ENCODE results near the gene C2orf76. TPM values are rescaled to one million over a fixed set of nuclear protein-coding genes. Genes with fewer than 3 reads are reported as not detected.
"Not testable (repeated sequence)": the region's sequence is repeated elsewhere in the genome, so short reads cannot be mapped to it uniquely, and the experiment has no call there.

C2orf76 gene
- total RNA-seq, 1 experiment from 2014 or later, result 9.7 TPM

- CTCF ChIA-PET, result interaction anchor here (0.6 to 1.0 kb wide), 2 partner anchors 9 to 935 kb away, joined by 3 to 4 read pairs; no protein-coding TSS in a partner anchor
- POLR2A ChIA-PET, result interaction anchor here (0.5 to 1.6 kb wide), 2 partner anchors 11 to 795 kb away, joined by 3 to 8 read pairs; partner anchors contain the start of genes C2orf76 and DBI
- intact Hi-C loops (cut with micrococcal nuclease), result no loop called here
Observed at GRCh38 chr2:119377993-119378345, 11.3 kb upstream of the C2orf76 start.

GRCh38 chr2:119377294-119377992 is 10.8 kb upstream of the C2orf76 start:
- intact Hi-C loops (cut with micrococcal nuclease), result no loop called here
- peaks cover 9% of the 10 kb centered on the region for H3K36me3 Mint-ChIP-seq (ENCODE audit: insufficient read depth, unreplicated experiment)
- no peaks in the 10 kb centered on the region for H3K9me3 Mint-ChIP-seq (ENCODE audit: unreplicated experiment)
- CTCF ChIA-PET, result interaction anchor here (0.6 to 1.0 kb wide), 2 partner anchors 9 to 936 kb away, joined by 3 to 4 read pairs; no protein-coding TSS in a partner anchor
- TF ChIP-seq, protein P1, sequence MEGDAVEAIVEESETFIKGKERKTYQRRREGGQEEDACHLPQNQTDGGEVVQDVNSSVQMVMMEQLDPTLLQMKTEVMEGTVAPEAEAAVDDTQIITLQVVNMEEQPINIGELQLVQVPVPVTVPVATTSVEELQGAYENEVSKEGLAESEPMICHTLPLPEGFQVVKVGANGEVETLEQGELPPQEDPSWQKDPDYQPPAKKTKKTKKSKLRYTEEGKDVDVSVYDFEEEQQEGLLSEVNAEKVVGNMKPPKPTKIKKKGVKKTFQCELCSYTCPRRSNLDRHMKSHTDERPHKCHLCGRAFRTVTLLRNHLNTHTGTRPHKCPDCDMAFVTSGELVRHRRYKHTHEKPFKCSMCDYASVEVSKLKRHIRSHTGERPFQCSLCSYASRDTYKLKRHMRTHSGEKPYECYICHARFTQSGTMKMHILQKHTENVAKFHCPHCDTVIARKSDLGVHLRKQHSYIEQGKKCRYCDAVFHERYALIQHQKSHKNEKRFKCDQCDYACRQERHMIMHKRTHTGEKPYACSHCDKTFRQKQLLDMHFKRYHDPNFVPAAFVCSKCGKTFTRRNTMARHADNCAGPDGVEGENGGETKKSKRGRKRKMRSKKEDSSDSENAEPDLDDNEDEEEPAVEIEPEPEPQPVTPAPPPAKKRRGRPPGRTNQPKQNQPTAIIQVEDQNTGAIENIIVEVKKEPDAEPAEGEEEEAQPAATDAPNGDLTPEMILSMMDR (IDR thresholded peaks at IDR 0.05; ENCODE audit: unreplicated experiment), result no peak
- H3K27me3 Mint-ChIP-seq (ENCODE audit: insufficient read depth, unreplicated experiment), result no peaks in the 10 kb centered on the region
- POLR2A ChIA-PET, result interaction anchor here (0.5 to 1.6 kb wide), 2 partner anchors 10 to 795 kb away, joined by 3 to 8 read pairs; partner anchors contain the start of genes C2orf76 and DBI
- no peak for DNase-seq (ENCODE audit: unreplicated experiment)
- H3K4me3 Mint-ChIP-seq (ENCODE audit: unreplicated experiment), result no peak overlapping the region
- BruUV-seq (replicated peaks), result no TSS peak
- H3K4me1 Mint-ChIP-seq (ENCODE audit: insufficient read depth, unreplicated experiment), result no peaks in the 10 kb centered on the region
- H3K27ac Mint-ChIP-seq (ENCODE audit: low read depth, unreplicated experiment), result no peak overlapping the region

More at GRCh38 chr2:119377993-119378345, 11.3 kb upstream of the C2orf76 start:
- no peaks in the 10 kb centered on the region for H3K4me1 Mint-ChIP-seq (ENCODE audit: insufficient read depth, unreplicated experiment)
- H3K36me3 Mint-ChIP-seq (ENCODE audit: insufficient read depth, unreplicated experiment), result peaks cover 6% of the 10 kb centered on the region
- H3K4me3 Mint-ChIP-seq (ENCODE audit: unreplicated experiment), result no peak overlapping the region
- H3K27me3 Mint-ChIP-seq (ENCODE audit: insufficient read depth, unreplicated experiment), result no peaks in the 10 kb centered on the region
- no TSS peak for BruUV-seq (replicated peaks)
- no peaks in the 10 kb centered on the region for H3K9me3 Mint-ChIP-seq (ENCODE audit: unreplicated experiment)
- H3K27ac Mint-ChIP-seq (ENCODE audit: low read depth, unreplicated experiment), result no peak overlapping the region
- DNase-seq (ENCODE audit: unreplicated experiment), result no peak
- TF ChIP-seq, protein P1 (IDR thresholded peaks at IDR 0.05; ENCODE audit: unreplicated experiment), result no peak

GRCh38 chr2:119376810-119377209 is 10.2 kb upstream of the C2orf76 start:
- POLR2A ChIA-PET, result no interaction called here
- BruUV-seq (replicated peaks), result no TSS peak

DNA sequence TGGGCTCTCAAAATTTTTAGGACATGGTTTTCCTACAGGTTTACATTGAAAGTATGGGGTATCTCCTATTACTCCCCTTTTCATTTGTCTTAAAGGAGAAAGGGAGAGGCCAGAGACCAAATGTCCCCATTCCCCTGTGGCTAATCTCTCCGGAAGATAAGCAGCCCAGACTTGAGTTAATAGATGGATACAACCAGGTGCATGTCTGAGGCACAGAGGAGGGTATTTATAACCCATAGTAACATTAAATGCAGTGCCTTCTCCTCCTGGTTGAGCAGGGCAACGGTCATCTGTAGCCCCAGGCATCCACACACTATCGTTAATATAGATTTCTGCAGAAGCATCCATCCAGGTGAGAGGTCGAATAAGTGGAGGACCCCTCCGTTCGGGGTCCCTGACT is 9.8 kb upstream of the C2orf76 start:
- DNase-seq (ENCODE audit: unreplicated experiment); H3K4me1 Mint-ChIP-seq (ENCODE audit: insufficient read depth, unreplicated experiment); POLR2A ChIA-PET; H3K9me3 Mint-ChIP-seq (ENCODE audit: unreplicated experiment); H3K27ac Mint-ChIP-seq (ENCODE audit: low read depth, unreplicated experiment); intact Hi-C loops (cut with micrococcal nuclease); BruUV-seq (replicated peaks); H3K27me3 Mint-ChIP-seq (ENCODE audit: insufficient read depth, unreplicated experiment); H3K4me3 Mint-ChIP-seq (ENCODE audit: unreplicated experiment); CTCF ChIA-PET: not testable (repeated sequence)
- peaks cover 19% of the 10 kb centered on the region for H3K36me3 Mint-ChIP-seq (ENCODE audit: insufficient read depth, unreplicated experiment)

More at GRCh38 chr2:119376810-119377209, 10.2 kb upstream of the C2orf76 start:
- CTCF ChIA-PET, result no interaction called here
- DNase-seq (ENCODE audit: unreplicated experiment), result no peak
- Mint-ChIP-seq H3K36me3 (ENCODE audit: insufficient read depth, unreplicated experiment) (peaks cover 15% of the 10 kb centered on the region), H3K4me3 (ENCODE audit: unreplicated experiment) (no peak overlapping the region), H3K4me1 (ENCODE audit: insufficient read depth, unreplicated experiment) (no peaks in the 10 kb centered on the region), H3K9me3 (ENCODE audit: unreplicated experiment) (no peaks in the 10 kb centered on the region), H3K27me3 (ENCODE audit: insufficient read depth, unreplicated experiment) (no peaks in the 10 kb centered on the region), H3K27ac (ENCODE audit: low read depth, unreplicated experiment) (no peak overlapping the region)
- intact Hi-C loops (cut with micrococcal nuclease), result no loop called here
- TF ChIP-seq, protein P1 (IDR thresholded peaks at IDR 0.05; ENCODE audit: unreplicated experiment), result no peak

- H3K9me3 Mint-ChIP-seq (ENCODE audit: unreplicated experiment); POLR2A ChIA-PET; H3K4me1 Mint-ChIP-seq (ENCODE audit: insufficient read depth, unreplicated experiment); intact Hi-C loops (cut with micrococcal nuclease); CTCF ChIA-PET; H3K27me3 Mint-ChIP-seq (ENCODE audit: insufficient read depth, unreplicated experiment); BruUV-seq (replicated peaks); H3K4me3 Mint-ChIP-seq (ENCODE audit: unreplicated experiment); H3K27ac Mint-ChIP-seq (ENCODE audit: low read depth, unreplicated experiment); DNase-seq (ENCODE audit: unreplicated experiment): not testable (repeated sequence)
- peaks cover 42% of the 10 kb centered on the region for H3K36me3 Mint-ChIP-seq (ENCODE audit: insufficient read depth, unreplicated experiment)
Observed at GRCh38 chr2:119373907-119374745, 7.5 kb upstream of the C2orf76 start.
